Activated T-cell treated with anti-CD3 and anti-CD28 coated beads, Interleukin-2, amount 50 U/mL, for 72 hours (primary cell): ENCODE measurements around the gene ATP5F1E. TPM values are rescaled to one million over a fixed set of nuclear protein-coding genes. Genes with fewer than 3 reads are reported as not detected.
A peak's percentile ranks its signal among the peaks of the same experiment; 100 is the strongest.

ENCODE experiments used
- ATAC-seq, 2 donors: fragments of 150-1000 bp; cut with Tn5 transposase; replicated peaks in 1 of 2; 2 replicates each; pipeline ENCODE4 v1.10.0; 2021; ENCODE audit warnings: moderate library complexity in 2 of 2, mild to moderate bottlenecking in 1 of 2
- DNase-seq, 2 donors: peaks; one replicate each; pipeline ENCODE4 v3.0.0; 2021 to 2022; ENCODE audit warnings: mixed read lengths in 1 of 2
- H3K27ac Mint-ChIP-seq: one replicate; pipeline ENCODE4 v1.8.0; 2022; ENCODE audit warnings: mild to moderate bottlenecking, moderate library complexity, mixed read lengths
- H3K27me3 Mint-ChIP-seq: one replicate; pipeline ENCODE4 v1.8.0; 2022; ENCODE audit warnings: low read depth, mixed read lengths
- H3K36me3 Mint-ChIP-seq, 2 donors: one replicate each; pipeline ENCODE4 v1.8.0; 2022; ENCODE audit warnings: mixed read lengths in 2 of 2, mild to moderate bottlenecking in 1 of 2; ENCODE audit not compliant: insufficient read depth in 2 of 2
- H3K4me1 Mint-ChIP-seq: one replicate; pipeline ENCODE4 v1.8.0; 2022; ENCODE audit warnings: low read depth, mixed read lengths
- H3K4me3 Mint-ChIP-seq, 2 donors: one replicate each; pipeline ENCODE4 v1.8.0; 2022; ENCODE audit warnings: mild to moderate bottlenecking in 2 of 2, mixed read lengths in 2 of 2, moderate library complexity in 2 of 2
- H3K9me3 Mint-ChIP-seq, 2 donors: one replicate each; pipeline ENCODE4 v1.8.0; 2022; ENCODE audit warnings: mixed read lengths in 2 of 2
- total RNA-seq, 2 donors: library from RNA; stranded (reverse); gene quantifications; one replicate each; pipeline ENCODE4 v1.2.3, GENCODE V29; 2022

The ATP5F1E gene
- total RNA-seq, 2 donors from 2014 or later, result 55.7 to 56.4 TPM

GRCh38 chr20:59025086-59025485 lies 7.0 kb downstream of the ATP5F1E start:
- DNase-seq, result no peak
- Mint-ChIP-seq H3K4me3 (no peak overlapping the region), H3K27me3 (no peaks in the 10 kb centered on the region), H3K9me3 (no peaks in the 10 kb centered on the region), H3K27ac (no peak overlapping the region), H3K36me3 (peaks cover 2 to 36% of the 10 kb centered on the region in 2 donors), H3K4me1 (peaks cover 50% of the 10 kb centered on the region)
- ATAC-seq, result no peak

- H3K4me1 Mint-ChIP-seq, result peaks cover 40% of the 10 kb centered on the region
- DNase-seq, result no peak
- peaks cover 2 to 31% of the 10 kb centered on the region in 2 donors for H3K36me3 Mint-ChIP-seq
- no peaks in the 10 kb centered on the region for H3K27me3 Mint-ChIP-seq
- no peaks in the 10 kb centered on the region for H3K9me3 Mint-ChIP-seq
- H3K27ac Mint-ChIP-seq, result no peak overlapping the region
- no peak overlapping the region for H3K4me3 Mint-ChIP-seq
- ATAC-seq, result no peak
These were observed 8.0 kb downstream of the ATP5F1E start for GRCh38 chr20:59024111-59024530.

- no peak for ATAC-seq
- Mint-ChIP-seq H3K4me1 (peaks cover 35% of the 10 kb centered on the region), H3K9me3 (no peaks in the 10 kb centered on the region), H3K27me3 (no peaks in the 10 kb centered on the region), H3K4me3 (no peak overlapping the region), H3K27ac (no peak overlapping the region), H3K36me3 (peaks cover 2 to 28% of the 10 kb centered on the region in 2 donors)
- no peak for DNase-seq
These were observed 8.5 kb downstream of the ATP5F1E start for GRCh38 chr20:59023616-59024015.

- Mint-ChIP-seq H3K9me3 (no peaks in the 10 kb centered on the region), H3K36me3 (peaks cover 2 to 23% of the 10 kb centered on the region in 2 donors), H3K4me3 (no peak overlapping the region), H3K27ac (no peak overlapping the region), H3K27me3 (no peaks in the 10 kb centered on the region), H3K4me1 (peaks cover 31% of the 10 kb centered on the region)
- ATAC-seq (no peak), DNase-seq (no peak)
These were observed 9.4 kb downstream of the ATP5F1E start for GRCh38 chr20:59022754-59023153.

- peaks cover 29% of the 10 kb centered on the region for H3K4me1 Mint-ChIP-seq
- no peaks in the 10 kb centered on the region for H3K9me3 Mint-ChIP-seq
- H3K27me3 Mint-ChIP-seq, result no peaks in the 10 kb centered on the region
- peaks cover 0 to 13% of the 10 kb centered on the region in 2 donors for H3K36me3 Mint-ChIP-seq
- ATAC-seq, result no peak
- no peak for DNase-seq
- H3K27ac Mint-ChIP-seq, result no peak overlapping the region
- H3K4me3 Mint-ChIP-seq, result no peak overlapping the region
These were observed 11.1 kb downstream of the ATP5F1E start for GRCh38 chr20:59020938-59021551.

GRCh38 chr20:59019217-59019616 lies 12.9 kb downstream of the ATP5F1E start, which contains the start of gene TUBB1:
Gene TUBB1, plus strand, starts transcription at chr20:59019429. Its CDS starts 94 bp downstream, at chr20:59019523.
- Mint-ChIP-seq H3K27me3 (no peaks in the 10 kb centered on the region), H3K4me1 (peaks cover 38% of the 10 kb centered on the region), H3K9me3 (no peaks in the 10 kb centered on the region), H3K4me3 (no peak within 1 kb of the TSS), H3K27ac (no peak within 1 kb of the TSS), H3K36me3 (peaks cover 0 to 6% of the 10 kb centered on the region in 2 donors)
- ATAC-seq, result no peak
- DNase-seq, result no peak

GRCh38 chr20:59018817-59019216 lies 13.3 kb downstream of the ATP5F1E start:
- no peak for ATAC-seq
- H3K4me3 Mint-ChIP-seq, result no peak overlapping the region
- no peak overlapping the region for H3K27ac Mint-ChIP-seq

GRCh38 chr20:59017493-59018231 lies 14.5 kb downstream of the ATP5F1E start:
- peaks cover 0 to 5% of the 10 kb centered on the region in 2 donors for H3K36me3 Mint-ChIP-seq

More at GRCh38 chr20:59018817-59019216, 13.3 kb downstream of the ATP5F1E start:
- no peak for DNase-seq
- Mint-ChIP-seq H3K9me3 (no peaks in the 10 kb centered on the region), H3K36me3 (peaks cover 0 to 6% of the 10 kb centered on the region in 2 donors), H3K4me1 (peaks cover 42% of the 10 kb centered on the region), H3K27me3 (no peaks in the 10 kb centered on the region)

GRCh38 chr20:59016795-59017492 lies 15.2 kb downstream of the ATP5F1E start:
- Mint-ChIP-seq H3K36me3 (no peaks in the 10 kb centered on the region), H3K4me3 (peak overlapping the region; percentile 18 to 23), H3K9me3 (no peaks in the 10 kb centered on the region), H3K4me1 (peaks cover 45% of the 10 kb centered on the region), H3K27me3 (no peaks in the 10 kb centered on the region), H3K27ac (peak overlapping the region; percentile 7)
- ATAC-seq (peak; percentile 60 to 66), DNase-seq (peak; percentile 29 to 33)

More at GRCh38 chr20:59017493-59018231, 14.5 kb downstream of the ATP5F1E start:
- no peak overlapping the region for H3K27ac Mint-ChIP-seq
- ATAC-seq (no peak), DNase-seq (no peak)
- no peaks in the 10 kb centered on the region for H3K27me3 Mint-ChIP-seq
- H3K9me3 Mint-ChIP-seq, result no peaks in the 10 kb centered on the region
- peaks cover 50% of the 10 kb centered on the region for H3K4me1 Mint-ChIP-seq
- H3K4me3 Mint-ChIP-seq, result no peak overlapping the region

GRCh38 chr20:59015812-59016711 lies 16.1 kb downstream of the ATP5F1E start:
- H3K27ac Mint-ChIP-seq, result peak overlapping the region; percentile 7
- no peaks in the 10 kb centered on the region for H3K36me3 Mint-ChIP-seq
- peaks cover 46% of the 10 kb centered on the region for H3K4me1 Mint-ChIP-seq
- no peaks in the 10 kb centered on the region for H3K9me3 Mint-ChIP-seq
- H3K4me3 Mint-ChIP-seq, result peak overlapping the region in 1 of 2 donors; percentile 20
- no peaks in the 10 kb centered on the region for H3K27me3 Mint-ChIP-seq
- DNase-seq (no peak), ATAC-seq (no peak)

- Mint-ChIP-seq H3K4me1 (peaks cover 44% of the 10 kb centered on the region), H3K27ac (no peak overlapping the region), H3K36me3 (no peaks in the 10 kb centered on the region), H3K27me3 (no peaks in the 10 kb centered on the region), H3K9me3 (no peaks in the 10 kb centered on the region), H3K4me3 (no peak overlapping the region)
- ATAC-seq, result no peak
- no peak for DNase-seq
These were observed 16.7 kb downstream of the ATP5F1E start for GRCh38 chr20:59015411-59015810.

GRCh38 chr20:59014680-59015389 lies 17.3 kb downstream of the ATP5F1E start:
- DNase-seq (no peak), ATAC-seq (no peak)
- no peak overlapping the region for H3K27ac Mint-ChIP-seq
- H3K27me3 Mint-ChIP-seq, result no peaks in the 10 kb centered on the region
- no peaks in the 10 kb centered on the region for H3K9me3 Mint-ChIP-seq
- peak overlapping the region; percentile 46 to 53 for H3K4me3 Mint-ChIP-seq
- peaks cover 44% of the 10 kb centered on the region for H3K4me1 Mint-ChIP-seq
- H3K36me3 Mint-ChIP-seq, result no peaks in the 10 kb centered on the region
